ENCODE data around the gene MAD2L1BP. TPM values are rescaled to one million over a fixed set of nuclear protein-coding genes. Genes with fewer than 3 reads are reported as not detected.

The MAD2L1BP gene
- total and polyA plus RNA-seq, 2 of the 13 experiments (the other 11 are each of a cell fraction or from before 2014, with no cell fraction given): 54.2 to 55.5 TPM

- TF ChIP-seq, protein P1, sequence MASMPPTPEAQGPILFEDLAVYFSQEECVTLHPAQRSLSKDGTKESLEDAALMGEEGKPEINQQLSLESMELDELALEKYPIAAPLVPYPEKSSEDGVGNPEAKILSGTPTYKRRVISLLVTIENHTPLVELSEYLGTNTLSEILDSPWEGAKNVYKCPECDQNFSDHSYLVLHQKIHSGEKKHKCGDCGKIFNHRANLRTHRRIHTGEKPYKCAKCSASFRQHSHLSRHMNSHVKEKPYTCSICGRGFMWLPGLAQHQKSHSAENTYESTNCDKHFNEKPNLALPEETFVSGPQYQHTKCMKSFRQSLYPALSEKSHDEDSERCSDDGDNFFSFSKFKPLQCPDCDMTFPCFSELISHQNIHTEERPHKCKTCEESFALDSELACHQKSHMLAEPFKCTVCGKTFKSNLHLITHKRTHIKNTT (CRISPR knock-in tag; IDR thresholded peaks at IDR 0.05): no peak
- TF ChIP-seq, protein P2, sequence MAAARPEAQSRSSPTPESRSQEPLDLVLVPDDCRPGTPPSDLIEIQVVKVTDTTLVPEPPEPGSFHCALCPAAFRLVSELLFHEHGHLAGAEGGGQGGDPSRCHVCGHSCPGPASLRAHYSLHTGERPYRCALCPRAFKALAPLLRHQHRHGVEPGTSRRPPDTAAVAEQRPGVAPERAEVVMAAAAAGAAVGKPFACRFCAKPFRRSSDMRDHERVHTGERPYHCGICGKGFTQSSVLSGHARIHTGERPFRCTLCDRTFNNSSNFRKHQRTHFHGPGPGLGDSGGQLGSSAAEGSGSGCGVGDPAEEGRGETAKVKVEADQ (CRISPR knock-in tag; IDR thresholded peaks at IDR 0.05; ENCODE audit: borderline replicate concordance): peak; percentile 2; the same call in 1 of the 2 replicates
- TF ChIP-seq ZNF570 (CRISPR knock-in tag; IDR thresholded peaks at IDR 0.05; ENCODE audit: borderline replicate concordance) (no peak), YEATS4 (CRISPR knock-in tag; IDR thresholded peaks at IDR 0.05; ENCODE audit: borderline replicate concordance) (no peak), ZFP90 (CRISPR knock-in tag; IDR thresholded peaks at IDR 0.05; ENCODE audit: borderline replicate concordance) (peak; percentile 63; the same call in 1 of the 2 replicates), KDM1A (CRISPR knock-in tag; IDR thresholded peaks at IDR 0.05) (0 out of 2 replicates have a peak, but pooled peaks have one; percentile 11), DRAP1 (CRISPR knock-in tag; IDR thresholded peaks at IDR 0.05) (peak; percentile 64), FOXO1 (CRISPR knock-in tag; IDR thresholded peaks at IDR 0.05) (peak; percentile 58; the same call in 1 of the 2 replicates), ZNF333 (CRISPR knock-in tag; IDR thresholded peaks at IDR 0.05; ENCODE audit: borderline replicate concordance) (peak; percentile 8; the same call in 1 of the 2 replicates), MED1 (CRISPR knock-in tag; IDR thresholded peaks at IDR 0.05) (peak; percentile 82), CTCF (CRISPR knock-in tag; IDR thresholded peaks at IDR 0.05) (peak; percentile 100), ZNF407 (CRISPR knock-in tag; IDR thresholded peaks at IDR 0.05; ENCODE audit: not compliant biosample characterization) (no peak)
- TF ChIP-seq, protein P3, sequence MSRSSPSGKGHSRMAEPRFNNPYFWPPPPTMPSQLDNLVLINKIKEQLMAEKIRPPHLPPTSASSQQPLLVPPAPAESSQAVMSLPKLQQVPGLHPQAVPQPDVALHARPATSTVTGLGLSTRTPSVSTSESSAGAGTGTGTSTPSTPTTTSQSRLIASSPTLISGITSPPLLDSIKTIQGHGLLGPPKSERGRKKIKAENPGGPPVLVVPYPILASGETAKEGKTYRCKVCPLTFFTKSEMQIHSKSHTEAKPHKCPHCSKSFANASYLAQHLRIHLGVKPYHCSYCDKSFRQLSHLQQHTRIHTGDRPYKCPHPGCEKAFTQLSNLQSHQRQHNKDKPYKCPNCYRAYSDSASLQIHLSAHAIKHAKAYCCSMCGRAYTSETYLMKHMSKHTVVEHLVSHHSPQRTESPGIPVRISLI (CRISPR knock-in tag; IDR thresholded peaks at IDR 0.05; ENCODE audit: borderline replicate concordance): peak; percentile 42; the same call in 1 of the 2 replicates
Measured at GRCh38 chr6:43667245-43668150, 31.9 kb downstream of the MAD2L1BP start (continued).
